GM19035 (cell line): ENCODE results near the gene LRRC3C.

Experiments used
- ATAC-seq: cut with Tn5 transposase; IDR thresholded peaks from one replicate; pipeline ENCODE4 v1.9.1; 2021; ENCODE audit not compliant: unreplicated experiment

The LRRC3C gene

DNA sequence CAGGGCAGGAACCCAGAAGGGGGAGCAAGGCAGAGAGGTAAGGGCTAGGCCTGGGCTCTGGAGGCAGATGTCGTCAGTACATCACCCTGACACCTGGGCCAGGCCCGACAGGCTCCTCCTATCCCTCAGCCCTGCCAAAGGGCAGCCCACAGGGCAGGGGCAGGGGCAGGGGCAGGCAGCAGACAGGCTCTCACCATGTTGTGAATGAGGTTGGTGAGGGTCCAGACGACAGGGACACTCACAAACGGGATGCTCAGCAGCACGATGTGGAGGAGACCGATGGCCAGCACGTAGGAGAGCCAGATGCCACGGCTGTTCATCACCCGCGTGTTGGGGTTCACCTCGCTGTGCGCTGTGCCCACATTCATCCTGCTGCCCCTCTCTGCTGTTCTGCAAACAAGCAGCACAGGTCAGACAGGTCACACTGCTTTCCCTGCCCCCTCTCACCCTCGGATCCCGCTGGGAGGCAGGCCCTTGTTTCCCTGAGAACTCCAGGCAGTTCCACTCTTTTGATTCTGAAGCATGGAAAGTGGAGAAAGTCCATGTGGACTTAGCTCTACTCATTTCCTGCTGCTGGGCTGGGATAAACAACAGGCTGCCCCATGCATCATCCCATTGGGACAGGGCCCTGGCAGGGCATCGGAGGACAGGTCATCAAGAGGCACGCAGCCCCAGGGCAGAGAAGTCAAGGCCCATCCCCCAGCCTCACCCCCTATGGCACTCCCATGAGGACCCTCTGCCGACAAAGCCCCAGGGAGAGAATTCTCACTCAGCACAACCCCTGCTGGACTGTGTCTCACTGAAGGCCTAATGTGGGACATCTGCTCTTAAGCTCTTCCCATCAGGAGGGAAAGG lies 3.5 kb upstream of the LRRC3C start:
- ATAC-seq: no peak

DNA sequence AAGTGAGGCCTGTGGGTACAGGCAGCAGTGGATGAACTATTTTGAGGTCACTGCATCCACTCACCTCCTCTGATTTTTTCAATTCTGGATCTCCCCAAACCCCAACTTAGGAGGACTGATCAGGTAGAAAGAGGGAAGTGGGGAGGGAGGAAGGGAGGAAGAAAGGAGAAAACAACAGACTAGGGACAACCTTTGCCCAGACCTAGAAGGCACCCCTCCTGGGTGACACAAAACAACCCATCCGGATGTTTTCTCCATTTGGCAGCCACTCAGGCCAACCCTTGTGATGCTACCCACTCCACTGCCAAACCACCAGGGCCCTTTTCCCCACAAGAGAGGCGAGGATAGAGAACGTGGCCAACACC lies 2.9 kb upstream of the LRRC3C start:
- no peak for ATAC-seq

DNA sequence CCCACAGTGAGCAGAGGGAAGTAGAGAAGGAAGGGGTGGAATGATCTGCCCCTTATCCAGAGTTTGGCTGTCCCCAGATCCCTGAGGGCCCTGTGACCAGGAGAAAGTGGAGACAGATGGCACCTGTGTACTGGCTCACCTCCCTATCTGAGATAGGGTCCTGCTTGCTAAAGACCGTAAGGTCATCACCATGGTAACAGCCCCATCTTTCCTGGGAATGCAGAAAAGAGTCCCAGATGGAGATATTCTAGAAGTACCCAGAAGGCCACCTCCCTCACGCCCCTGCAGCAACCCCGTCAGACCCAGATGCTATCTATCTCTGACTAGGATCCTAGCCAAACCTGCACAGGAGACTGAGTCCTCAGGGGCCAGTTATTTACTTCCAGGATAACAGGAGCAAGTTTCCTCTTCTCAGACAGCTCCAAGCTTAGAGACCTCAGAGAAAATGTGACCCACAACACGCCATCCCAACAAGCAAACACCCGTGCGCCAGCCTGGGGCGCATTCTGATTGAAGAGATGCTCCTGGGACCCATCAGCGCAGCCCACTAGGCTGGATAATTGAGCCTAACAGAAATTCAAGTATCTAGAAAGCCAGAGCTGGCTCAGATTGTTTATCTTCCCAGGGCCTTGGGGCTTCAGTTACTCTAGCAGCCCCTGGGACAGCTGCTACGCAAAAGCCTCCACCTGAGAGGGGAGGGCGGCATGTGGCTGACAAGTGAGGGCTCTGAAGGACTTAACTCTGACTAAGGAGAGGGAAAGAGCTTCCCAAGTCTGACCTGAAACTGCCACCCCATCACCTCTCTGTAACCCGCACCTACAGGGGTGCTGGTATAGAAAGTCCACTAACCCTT lies 2.0 kb upstream of the LRRC3C start:
- ATAC-seq: no peak

DNA sequence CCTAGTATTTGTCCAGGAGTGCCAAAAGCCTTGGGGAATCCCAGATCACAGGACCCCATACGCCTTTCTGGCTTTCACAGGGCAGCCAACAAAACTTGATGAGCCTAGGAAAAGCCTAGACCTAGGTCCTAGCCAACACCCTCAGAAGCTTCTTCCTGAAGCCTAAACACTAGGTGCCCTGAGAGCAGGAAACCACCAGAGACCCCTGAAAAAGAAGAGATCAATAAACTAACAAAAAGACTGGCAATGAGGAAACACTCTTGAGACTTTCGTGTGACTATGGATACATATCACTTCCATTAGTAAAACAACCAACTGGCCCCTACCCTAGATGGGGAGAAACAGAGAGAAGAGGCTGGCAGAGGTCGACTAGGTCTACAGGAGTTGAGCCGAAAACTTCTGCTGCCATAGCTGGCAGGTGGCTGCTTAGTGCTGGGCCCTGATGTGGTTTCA lies 1.4 kb upstream of the LRRC3C start:
- no peak for ATAC-seq

DNA sequence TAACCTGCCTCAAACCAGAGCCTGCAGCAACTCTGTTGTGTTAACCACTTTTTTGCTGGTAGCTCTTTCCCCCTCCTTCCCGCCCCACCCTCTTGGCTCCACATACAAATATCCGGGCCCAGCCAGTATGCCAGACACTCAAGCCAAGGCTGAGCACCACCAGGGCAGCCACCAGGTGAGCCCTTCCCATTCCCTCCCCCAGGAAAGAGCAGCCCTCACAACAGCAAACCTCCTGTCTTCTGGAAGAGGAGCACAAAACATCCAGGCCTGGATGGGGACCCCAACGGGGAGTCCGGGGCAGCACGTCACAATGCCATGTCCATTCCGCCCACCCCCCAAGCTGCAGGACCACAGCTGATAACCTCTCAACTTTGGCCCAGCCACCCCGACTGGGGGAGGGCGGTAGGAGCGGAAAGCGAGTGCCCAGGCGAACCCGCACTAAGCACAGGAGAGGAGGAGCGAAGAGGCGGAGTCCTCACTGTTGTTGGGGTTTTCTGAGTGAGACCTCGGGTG lies 888 bp upstream of the LRRC3C start:
- no peak for ATAC-seq

DNA sequence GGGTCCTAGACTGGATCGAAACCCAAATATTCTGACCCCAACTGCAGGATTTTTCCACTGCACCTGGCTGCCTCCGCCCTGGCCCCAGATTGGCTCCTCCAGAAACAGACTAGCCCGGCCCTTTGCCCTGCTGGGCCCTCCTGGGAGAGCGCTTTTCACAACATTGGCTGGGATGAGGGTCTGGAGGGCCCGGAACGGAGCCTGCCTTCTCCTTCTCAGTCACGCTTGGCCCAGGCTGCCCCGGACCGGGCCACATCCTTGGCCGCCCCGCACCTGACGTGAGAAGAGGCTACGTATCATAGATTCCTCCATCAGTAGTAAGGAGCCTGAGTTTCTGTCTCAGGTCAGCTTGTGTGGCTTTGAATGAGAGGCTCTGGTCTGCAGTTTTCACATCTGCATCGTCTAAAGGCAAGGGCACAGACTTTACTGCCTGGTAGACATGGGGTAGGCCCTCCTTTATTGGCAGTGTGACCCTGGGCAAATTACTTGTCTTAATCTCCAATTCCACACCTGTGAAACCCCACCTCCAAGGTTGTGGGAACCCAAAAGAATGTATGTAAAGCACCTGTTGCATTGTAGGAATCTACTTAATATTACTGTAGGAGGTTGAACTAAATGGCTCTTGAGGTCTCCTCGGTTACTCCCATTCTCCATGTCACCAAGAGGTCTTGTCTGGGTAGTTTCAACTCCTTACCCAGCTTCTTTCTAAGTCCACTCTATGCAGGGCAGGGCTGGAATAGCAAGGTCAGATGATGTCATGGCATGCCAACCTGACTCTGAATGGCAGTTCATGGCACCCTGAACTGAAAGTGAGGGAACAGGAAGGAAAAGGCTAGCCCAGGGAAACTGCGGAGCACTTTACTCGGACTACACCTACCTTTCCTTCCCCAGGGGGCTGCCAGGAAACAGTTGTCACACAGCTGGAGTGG lies 661 bp downstream of the LRRC3C start:
- peak; percentile 10 for ATAC-seq

DNA sequence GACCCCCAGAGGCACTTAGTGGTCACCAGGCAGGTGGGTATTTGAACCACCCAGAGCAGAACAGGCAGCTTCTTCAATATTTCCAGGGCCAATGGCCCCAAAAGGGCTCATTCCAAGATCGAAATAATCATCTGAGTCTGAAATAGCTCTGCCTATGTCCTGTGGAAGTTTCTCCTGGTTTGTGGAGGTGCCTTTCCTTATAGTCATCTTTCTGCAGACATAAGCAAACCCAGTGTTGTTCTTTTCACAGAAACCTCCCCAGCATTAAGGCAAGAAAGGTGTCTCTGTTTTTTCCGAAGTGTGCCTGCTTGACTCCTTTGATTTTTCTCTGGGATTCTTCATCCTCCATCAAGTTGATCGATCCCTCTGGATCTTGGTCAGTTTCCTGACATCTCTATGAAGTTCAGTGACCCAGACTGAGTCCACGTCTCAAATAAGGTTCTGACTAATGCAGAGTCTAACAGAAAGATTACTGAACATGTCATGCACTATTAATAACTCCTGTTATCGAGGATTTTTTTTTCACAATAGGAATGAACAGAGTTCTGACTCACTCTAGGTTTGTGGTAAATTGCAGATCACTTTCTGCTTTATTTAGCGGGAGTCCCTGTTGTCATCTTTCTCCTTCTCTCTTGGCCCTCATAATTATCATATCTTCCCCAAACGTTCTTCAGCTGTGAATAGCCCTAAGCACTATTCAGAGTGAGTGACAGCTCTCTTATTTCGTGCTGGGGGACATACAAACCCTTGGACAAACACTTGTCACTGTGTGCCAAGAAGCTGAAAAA lies 1.5 kb downstream of the LRRC3C start:
- ATAC-seq: no peak

DNA sequence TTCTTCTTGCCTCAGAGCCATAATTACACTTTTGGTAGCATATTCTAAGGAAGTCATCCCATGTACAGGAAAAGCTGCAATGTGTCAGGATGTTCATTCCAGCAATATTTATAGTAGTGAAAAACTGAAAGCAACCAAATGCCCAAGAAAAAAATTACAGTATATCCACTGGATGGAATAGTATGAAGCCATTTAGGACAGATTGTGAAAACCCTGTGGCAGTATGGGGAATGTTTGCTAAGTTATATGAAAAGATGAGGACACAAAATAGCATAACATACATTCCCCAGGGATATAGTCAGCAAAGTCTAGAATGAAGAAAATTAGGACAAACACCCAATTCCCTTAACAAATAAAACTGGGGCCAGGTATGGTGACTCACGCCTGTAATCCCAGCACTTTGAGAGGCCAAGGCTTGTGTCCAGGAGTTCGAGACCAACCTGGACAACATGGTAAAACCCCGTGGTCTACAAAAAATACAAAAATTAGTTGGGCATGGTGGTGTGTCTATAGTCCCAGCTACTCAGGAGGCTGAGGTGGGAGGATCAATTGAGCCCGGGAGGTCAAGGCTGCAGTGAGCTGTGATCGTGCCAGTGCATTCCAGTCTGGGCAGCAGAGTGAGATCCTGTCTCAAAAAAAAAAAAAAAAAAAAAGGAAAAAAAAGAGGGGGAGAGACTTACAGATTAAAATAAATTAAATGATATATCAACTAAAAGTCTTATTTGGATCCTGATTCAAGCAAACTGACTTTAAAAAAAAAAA lies 2.3 kb downstream of the LRRC3C start:
- ATAC-seq: no peak

DNA sequence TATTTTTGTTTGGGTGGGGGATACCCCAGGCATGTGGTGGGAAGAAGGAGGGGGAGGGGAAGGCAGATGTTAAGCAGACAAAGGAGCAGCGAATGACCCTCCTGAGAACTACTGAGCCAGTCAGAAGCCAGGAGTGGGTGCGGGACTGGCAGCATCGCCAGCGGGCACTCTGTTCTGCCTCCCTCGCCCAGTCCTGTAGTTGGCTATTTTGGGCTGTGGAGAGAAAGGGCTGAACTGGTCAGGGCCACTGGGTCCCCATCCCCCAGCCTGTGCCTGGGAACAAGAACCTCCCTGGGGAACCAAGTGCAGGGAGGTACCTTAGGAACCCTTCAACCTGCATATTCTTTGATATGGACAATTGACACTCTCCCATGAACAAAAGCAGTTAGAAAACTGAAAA lies 6.4 kb downstream of the LRRC3C start:
- no peak for ATAC-seq

DNA sequence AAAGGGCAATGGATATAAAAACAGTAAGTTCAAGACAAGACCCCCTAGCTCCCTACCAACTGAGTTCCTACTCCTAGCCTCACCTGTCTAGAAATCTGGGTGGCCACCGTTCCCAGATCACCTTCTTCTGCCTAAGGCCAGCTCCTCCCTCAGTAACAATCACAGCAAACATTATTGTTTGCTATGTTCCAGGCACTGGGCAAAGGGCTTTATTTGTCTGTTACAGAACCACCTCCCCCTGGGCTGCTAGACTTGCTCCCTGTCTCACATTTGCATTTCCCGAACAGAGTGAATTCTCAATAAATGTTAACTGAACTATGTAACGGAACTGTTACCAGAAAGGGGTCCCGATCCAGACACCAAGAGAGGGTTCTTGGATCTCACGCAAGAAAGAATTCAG lies 6.8 kb downstream of the LRRC3C start:
- ATAC-seq: no peak

DNA sequence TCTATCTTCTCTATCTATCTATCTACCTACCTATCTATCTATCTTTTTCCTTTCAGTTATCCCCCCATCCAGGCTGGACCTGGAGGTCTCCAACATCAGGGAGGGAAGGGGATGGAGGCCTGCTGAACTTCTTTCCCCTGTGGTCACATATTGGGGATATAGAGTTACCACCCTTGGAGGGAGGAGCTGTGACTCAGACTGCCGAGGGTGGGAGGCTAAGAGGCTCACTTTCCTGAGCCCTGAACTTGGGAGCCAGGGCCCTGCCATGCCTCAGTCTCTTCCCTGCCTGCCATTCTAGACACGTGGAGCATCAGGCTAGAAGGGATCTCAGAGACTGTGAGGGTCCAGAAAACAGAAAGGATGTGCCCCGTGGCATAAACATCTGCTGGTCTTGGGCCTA lies 8.4 kb downstream of the LRRC3C start:
- no peak for ATAC-seq

DNA sequence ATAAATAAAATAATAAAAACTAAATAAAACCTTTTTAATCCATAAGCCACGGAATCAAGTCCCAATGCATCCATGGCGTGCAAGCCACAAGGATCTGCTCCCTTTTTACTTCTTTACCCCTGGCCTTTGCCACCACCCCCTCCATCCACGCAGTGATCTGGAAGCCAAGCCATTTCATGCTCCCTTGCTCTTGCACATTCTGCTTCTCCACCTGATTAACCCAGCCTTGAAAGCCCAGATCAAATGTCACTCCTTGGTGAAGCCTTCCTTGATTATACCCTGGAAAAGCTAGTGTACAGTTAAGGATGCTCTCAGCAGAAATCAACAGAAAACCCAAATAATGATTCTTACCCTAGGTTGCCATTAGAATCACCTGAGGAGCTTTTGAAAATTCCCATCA lies 9.9 kb downstream of the LRRC3C start:
- no peak for ATAC-seq

DNA sequence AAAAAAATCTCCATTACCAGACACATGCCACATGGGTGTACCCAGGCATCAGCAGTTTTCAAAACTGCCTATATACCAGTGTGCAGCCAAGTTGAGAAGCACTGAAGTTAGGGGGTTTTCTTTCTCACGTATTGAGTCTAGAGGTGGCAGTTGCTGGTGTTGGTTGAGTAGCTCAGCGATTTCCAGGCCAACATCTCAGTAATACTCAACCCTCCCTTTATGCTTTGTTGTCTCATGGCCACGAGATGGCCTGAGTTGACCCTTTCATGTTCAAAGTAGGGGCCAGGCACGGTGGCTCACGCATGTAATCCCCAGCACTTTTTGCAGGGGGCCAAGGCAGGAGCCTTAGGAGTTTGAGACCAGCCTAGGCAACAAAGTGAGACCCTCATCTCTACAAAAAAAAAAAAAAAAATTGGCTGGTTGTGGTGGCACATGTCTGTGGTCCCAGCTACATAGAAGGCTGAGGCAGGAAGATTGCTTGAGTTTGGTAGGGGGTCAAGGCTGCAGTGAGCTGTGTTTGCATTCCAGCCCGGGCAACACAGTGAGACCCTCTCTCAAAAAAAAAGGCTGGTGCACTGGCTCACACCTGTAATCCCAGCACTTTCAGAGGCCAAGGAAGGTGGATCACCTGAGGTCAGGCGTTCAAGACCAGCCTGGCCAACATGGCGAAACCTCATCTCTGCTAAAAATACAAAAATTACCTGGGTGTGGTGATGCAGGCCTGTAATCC lies 10.8 kb downstream of the LRRC3C start:
- no peak for ATAC-seq

DNA sequence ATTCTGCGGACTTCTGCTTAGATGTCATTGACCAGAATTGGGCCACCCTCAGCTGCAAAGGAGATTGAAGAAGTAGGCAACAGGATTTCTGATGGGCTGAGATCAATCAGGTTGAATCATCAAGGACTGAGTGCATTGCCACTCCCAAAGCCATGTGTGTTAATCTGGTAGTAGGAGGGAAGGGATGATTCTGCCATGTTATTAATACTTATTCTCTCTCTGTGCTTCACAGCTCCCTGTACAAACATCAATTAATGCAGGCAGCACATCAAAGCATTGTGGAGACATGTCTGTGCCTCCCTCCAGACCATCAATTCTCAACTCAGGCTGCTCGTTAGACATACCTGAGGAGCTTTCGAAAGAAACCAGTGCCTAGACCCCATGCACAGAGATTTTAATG lies 11.6 kb downstream of the LRRC3C start:
- ATAC-seq: no peak

DNA sequence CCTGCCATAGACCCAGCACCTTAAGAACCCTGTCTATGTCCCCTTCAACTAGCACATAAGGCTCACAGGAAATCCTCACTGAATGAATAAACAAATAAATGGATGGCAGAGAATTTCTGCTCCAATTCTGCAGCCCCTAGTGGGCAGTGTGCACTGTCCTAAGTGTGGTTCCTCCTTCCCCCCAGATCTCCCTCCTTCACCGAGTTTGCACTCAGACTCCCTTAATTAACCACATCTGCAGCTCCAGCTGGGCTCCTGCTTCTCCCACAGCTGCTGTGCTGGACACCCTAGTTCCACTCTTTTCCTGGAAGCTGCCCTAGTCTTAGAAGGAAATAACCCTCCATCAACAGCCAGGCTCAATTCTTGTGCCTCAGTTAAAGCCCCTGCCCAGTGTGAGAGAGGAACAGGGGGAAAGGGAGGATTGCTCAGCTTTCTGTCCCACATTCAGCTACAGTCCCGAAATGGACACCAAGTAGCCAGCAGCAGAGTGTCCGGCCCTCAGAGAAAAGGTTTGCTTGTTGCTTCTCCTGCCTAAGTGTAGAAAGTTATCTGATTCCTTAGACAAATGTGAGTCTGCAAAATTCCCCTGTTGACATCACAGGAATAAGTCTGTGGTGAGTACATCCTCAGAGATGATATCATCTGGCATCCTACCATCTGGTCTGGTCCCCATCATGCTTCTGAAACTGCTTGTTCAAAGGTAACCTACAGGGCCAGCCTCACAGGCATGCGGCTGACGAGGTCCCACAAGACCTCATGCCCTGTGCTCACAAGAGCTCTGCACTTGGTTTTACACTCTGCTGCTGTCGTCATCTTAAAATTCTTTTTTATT lies 12.3 kb downstream of the LRRC3C start:
- ATAC-seq: no peak

DNA sequence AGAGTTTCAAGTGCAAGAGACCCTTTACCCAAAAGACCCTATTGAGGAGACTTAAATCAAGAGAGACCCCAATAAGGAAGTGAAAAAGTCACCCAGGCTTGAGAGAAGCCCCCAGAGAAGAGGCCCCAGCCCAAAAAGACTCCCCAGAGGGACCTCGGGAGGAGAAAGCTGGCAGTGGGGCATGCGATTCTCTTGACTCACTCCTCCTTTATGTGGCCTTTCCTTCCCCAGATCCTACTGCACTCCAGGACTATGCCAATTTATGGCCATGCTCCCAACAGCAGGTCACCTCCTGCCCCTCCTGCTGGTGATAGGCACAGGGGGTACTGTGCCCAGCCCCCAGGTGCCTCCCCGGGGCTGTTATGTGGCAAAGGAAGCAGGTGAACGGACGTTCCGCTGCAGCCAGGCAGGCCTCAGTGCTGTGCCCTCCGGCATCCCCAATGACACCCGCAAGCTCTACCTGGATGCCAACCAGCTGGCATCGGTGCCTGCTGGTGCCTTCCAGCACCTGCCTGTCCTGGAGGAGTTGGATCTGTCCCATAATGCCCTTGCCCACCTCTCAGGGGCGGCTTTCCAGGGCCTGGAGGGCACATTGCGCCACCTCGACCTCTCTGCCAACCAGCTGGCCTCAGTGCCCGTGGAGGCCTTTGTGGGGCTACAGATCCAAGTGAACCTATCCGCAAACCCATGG lies 16.3 kb downstream of the LRRC3C start:
- no peak for ATAC-seq

DNA sequence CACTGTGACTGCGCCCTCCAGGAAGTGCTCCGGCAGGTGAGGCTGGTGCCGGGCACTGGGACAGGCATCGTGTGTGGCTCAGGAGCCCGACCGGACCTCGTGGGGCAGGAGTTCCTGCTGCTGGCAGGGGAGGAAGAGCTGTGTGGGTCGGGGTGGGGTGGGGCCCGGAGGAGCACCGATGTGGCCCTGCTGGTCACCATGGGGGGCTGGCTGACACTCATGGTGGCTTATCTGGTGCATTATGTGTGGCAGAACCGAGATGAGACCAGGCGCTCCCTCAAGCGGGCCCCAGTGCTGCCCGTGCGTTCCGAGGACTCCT lies 16.8 kb downstream of the LRRC3C start:
- no peak for ATAC-seq
